K562 (cell line): ENCODE measurements around the gene GTPBP2. TPM values are rescaled to one million over a fixed set of nuclear protein-coding genes. Genes with fewer than 3 reads are reported as not detected.
A peak's percentile ranks its signal among the peaks of the same experiment; 100 is the strongest.

Source experiments
- ADNP ChIP-seq: fragments of 200-800 bp; sonication (Bioruptor generic); IDR thresholded peaks from 2 replicates; pipeline ENCODE4 v1.6.1; 2016; ENCODE audit warnings: missing genetic modification characterization, missing compliant biosample characterization
- ARID1B ChIP-seq: fragments of 450-650 bp; IDR thresholded peaks from 2 replicates; pipeline ENCODE4 v1.6.1; 2016; ENCODE audit warnings: antibody characterized with exemption, mild to moderate bottlenecking, inconsistent platforms
- BRF1 ChIP-seq: IDR thresholded peaks from 3 replicates; pipeline ENCODE4 v1.6.1; 2011; ENCODE audit warnings: borderline replicate concordance, mild to moderate bottlenecking; ENCODE audit not compliant: insufficient read length; ENCODE audit errors: extremely low read depth
- CBFB ChIP-seq: sonication (generic); formaldehyde crosslinking; IDR thresholded peaks from 2 replicates; pipeline ENCODE4 v1.4.0; 2020; ENCODE audit warnings: mild to moderate bottlenecking, missing genetic modification reagents
- CBX5 ChIP-seq: IDR thresholded peaks from 2 replicates; pipeline ENCODE4 v1.6.1; 2014; ENCODE audit warnings: low read depth, borderline replicate concordance
- DLX4 ChIP-seq: fragments of 250-450 bp; sonication (Bioruptor Pico); IDR thresholded peaks from 2 replicates; pipeline ENCODE4 v1.6.1; 2021; ENCODE audit warnings: mild to moderate bottlenecking
- ETV1 ChIP-seq: fragments of 450-650 bp; conservative IDR thresholded peaks from 2 replicates; pipeline ENCODE4 v1.6.1; 2016; ENCODE audit warnings: missing genetic modification characterization, control low read depth, low read depth, missing compliant biosample characterization
- HDAC8 ChIP-seq: fragments of 450-650 bp; IDR thresholded peaks from 2 replicates; pipeline ENCODE4 v1.6.1; 2016; ENCODE audit warnings: mild to moderate bottlenecking, missing genetic modification characterization, moderate library complexity, missing compliant biosample characterization
- IRF2 ChIP-seq: sonication (generic); formaldehyde crosslinking; IDR thresholded peaks from 2 replicates; pipeline ENCODE4 v1.8.1; 2022; ENCODE audit warnings: mild to moderate bottlenecking, missing genetic modification reagents
- KAT7 ChIP-seq: sonication (generic); formaldehyde crosslinking; IDR thresholded peaks from 2 replicates; pipeline ENCODE4 v1.8.0; 2022; ENCODE audit warnings: missing genetic modification reagents, mild to moderate bottlenecking, borderline replicate concordance
- KDM1A ChIP-seq, 2 experiments: fragments of 450-650 bp; IDR thresholded peaks; 2 replicates each; pipeline ENCODE4 v1.6.1; 2016; ENCODE audit warnings: mild to moderate bottlenecking in 2 of 2
- KLF16 ChIP-seq: IDR thresholded peaks from 2 replicates; pipeline ENCODE4 v1.6.1; 2016; ENCODE audit warnings: antibody characterized with exemption
- POLR2B ChIP-seq: fragments of 450-650 bp; IDR thresholded peaks from 2 replicates; pipeline ENCODE4 v1.6.1; 2018; ENCODE audit warnings: low read depth; ENCODE audit not compliant: partially characterized antibody
- PTBP1 ChIP-seq: fragments of 200-400 bp; formaldehyde crosslinking; IDR thresholded peaks from 2 replicates; pipeline ENCODE4 v1.6.1; 2017; ENCODE audit warnings: low read depth, low read length
- SRSF3 ChIP-seq: fragments of 200-400 bp; formaldehyde crosslinking; IDR thresholded peaks from 2 replicates; pipeline ENCODE4 v1.6.1; 2016; ENCODE audit warnings: mild to moderate bottlenecking, low read length, moderate library complexity; ENCODE audit not compliant: insufficient read depth
- TAF15 ChIP-seq: fragments of 200-400 bp; formaldehyde crosslinking; IDR thresholded peaks from 2 replicates; pipeline ENCODE4 v1.6.1; 2017; ENCODE audit warnings: mild to moderate bottlenecking, low read depth, low read length, moderate library complexity
- USF2 ChIP-seq: sonication (generic); formaldehyde crosslinking; IDR thresholded peaks from 2 replicates; pipeline ENCODE4 v1.5.0; 2020; ENCODE audit warnings: missing genetic modification reagents
- ZNF12 ChIP-seq: sonication (generic); formaldehyde crosslinking; IDR thresholded peaks from 2 replicates; pipeline ENCODE4 v1.4.0; 2020; ENCODE audit warnings: mild to moderate bottlenecking, missing genetic modification reagents
- ZNF436 ChIP-seq: fragments of 250-450, 450-650 bp; sonication (Bioruptor Pico); formaldehyde crosslinking; IDR thresholded peaks from 2 replicates; pipeline ENCODE4 v1.7.0; 2020; ENCODE audit warnings: mild to moderate bottlenecking
- ZNF444 ChIP-seq: fragments of 250-450 bp; sonication (Bioruptor Pico); IDR thresholded peaks from 2 replicates; pipeline ENCODE4 v1.4.0; 2020; ENCODE audit warnings: mild to moderate bottlenecking, moderate library complexity
- ZNF77 ChIP-seq: fragments of 250-450 bp; sonication (Bioruptor Pico); IDR thresholded peaks from 2 replicates; pipeline ENCODE4 v1.5.0; 2020
- polyA plus RNA-seq, 8 experiments: library from polyadenylated mRNA; depleted of rRNA in 4 of 8; stranded (reverse) in 5 of 8; unstranded in 3 of 8; fragments of >200 nt; fragmentation: Nextera tagmentation in 2 of 8; fragmentation: Illumina TruSeq in 1 of 8; extraction: Ambion mirVana in 2 of 8; extraction: Trizol in 1 of 8; gene quantifications; 2 replicates each; pipeline versions ENCODE4 v1.2.1 to v1.2.3, GENCODE V29; 2011 to 2014; ENCODE audit warnings: inconsistent platforms in 1 of 8, missing spikeins in 1 of 8
- total RNA-seq, 7 experiments: library from RNA; depleted of rRNA in 6 of 7; stranded (reverse); fragments of >200 nt in 6 of 7; fragmentation: Illumina TruSeq in 2 of 7; extraction: Trizol in 2 of 7; gene quantifications; 2 replicates each; pipeline versions ENCODE4 v1.2.1 to v1.2.3, GENCODE V29; 2011 to 2021; ENCODE audit warnings: low replicate concordance in 1 of 7
- TF ChIP-seq, protein P1 (sequence below): sonication (generic); formaldehyde crosslinking; IDR thresholded peaks from 2 replicates; pipeline ENCODE4 v1.8.0; 2022; ENCODE audit warnings: missing genetic modification reagents, mild to moderate bottlenecking, moderate library complexity, borderline replicate concordance
- TF ChIP-seq, protein P2 (sequence below): sonication (generic); formaldehyde crosslinking; IDR thresholded peaks from 2 replicates; pipeline ENCODE4 v1.8.1; 2023; ENCODE audit warnings: mild to moderate bottlenecking, missing genetic modification reagents

Gene GTPBP2
- total and polyA plus RNA-seq, 9 of the 15 experiments (the other 6 are each of a cell fraction or from before 2014, with no cell fraction given), result 48.4 to 196 (median 111) TPM

DNA sequence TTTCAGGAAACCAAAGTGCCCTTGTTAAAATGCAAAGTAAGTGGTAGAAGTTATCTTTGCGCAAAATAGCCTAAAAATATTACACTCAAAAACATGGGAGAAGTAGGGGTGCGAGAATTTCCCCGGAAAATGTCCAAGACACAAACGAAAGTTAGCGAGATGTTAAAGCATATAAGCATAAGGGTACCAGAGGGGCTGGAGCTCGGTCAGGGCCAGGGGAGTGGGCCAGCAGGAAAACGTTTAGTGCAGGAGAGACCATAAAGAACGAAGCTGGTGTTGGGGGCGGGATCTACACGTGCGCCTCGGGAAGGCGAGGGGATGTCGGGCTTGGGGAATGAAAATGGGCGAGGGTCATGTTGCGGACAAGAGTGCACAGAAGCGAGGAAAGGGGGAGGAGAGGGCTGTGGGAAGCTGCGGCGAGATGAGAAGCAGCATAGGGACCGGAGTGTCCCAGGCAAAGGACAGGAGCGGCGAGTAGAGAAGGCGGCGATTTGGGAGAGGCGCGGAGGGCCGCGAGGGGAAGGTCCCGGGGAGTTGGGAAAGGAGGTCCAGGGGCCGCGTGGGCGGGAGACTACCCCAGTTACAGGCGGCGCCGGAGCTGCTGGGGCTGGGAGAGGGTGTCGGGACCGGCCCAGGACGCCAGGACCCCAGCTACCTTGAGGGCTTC lies 53.8 kb downstream of the GTPBP2 start (continued):
- no peak for TF ChIP-seq DLX4 (CRISPR knock-in tag)
- peak; percentile 88; the same call in 1 of the 2 replicates for TF ChIP-seq SRSF3
- no peak for TF ChIP-seq ZNF12 (CRISPR knock-in tag)
- TF ChIP-seq HDAC8, result no peak
- no peak for TF ChIP-seq TAF15
- no peak; the same call in 1 of the 2 replicates for TF ChIP-seq ETV1 (tag)
- no peak for TF ChIP-seq CBX5
- TF ChIP-seq USF2 (CRISPR knock-in tag), result no peak
- TF ChIP-seq BRF1, result no peak
- TF ChIP-seq, protein P1, sequence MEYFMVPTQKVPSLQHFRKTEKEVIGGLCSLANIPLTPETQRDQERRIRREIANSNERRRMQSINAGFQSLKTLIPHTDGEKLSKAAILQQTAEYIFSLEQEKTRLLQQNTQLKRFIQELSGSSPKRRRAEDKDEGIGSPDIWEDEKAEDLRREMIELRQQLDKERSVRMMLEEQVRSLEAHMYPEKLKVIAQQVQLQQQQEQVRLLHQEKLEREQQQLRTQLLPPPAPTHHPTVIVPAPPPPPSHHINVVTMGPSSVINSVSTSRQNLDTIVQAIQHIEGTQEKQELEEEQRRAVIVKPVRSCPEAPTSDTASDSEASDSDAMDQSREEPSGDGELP (CRISPR knock-in tag), result no peak
- 0 out of 2 replicates have a peak, but pooled peaks have one; percentile 35 for TF ChIP-seq KAT7 (CRISPR knock-in tag)
- no peak for TF ChIP-seq ZNF77 (CRISPR knock-in tag)
- no peak for TF ChIP-seq ADNP (tag)
- TF ChIP-seq ZNF436, result no peak
- no peak for TF ChIP-seq POLR2B
- TF ChIP-seq PTBP1, result 0 out of 2 replicates have a peak, but pooled peaks have one; percentile 42
- TF ChIP-seq IRF2, result no peak
- no peak for TF ChIP-seq KDM1A (IDR thresholded peaks at IDR 0.05)
- TF ChIP-seq ARID1B, result peak; percentile 44; the same call in 1 of the 2 replicates
- TF ChIP-seq, protein P2, sequence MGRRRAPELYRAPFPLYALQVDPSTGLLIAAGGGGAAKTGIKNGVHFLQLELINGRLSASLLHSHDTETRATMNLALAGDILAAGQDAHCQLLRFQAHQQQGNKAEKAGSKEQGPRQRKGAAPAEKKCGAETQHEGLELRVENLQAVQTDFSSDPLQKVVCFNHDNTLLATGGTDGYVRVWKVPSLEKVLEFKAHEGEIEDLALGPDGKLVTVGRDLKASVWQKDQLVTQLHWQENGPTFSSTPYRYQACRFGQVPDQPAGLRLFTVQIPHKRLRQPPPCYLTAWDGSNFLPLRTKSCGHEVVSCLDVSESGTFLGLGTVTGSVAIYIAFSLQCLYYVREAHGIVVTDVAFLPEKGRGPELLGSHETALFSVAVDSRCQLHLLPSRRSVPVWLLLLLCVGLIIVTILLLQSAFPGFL (CRISPR knock-in tag), result no peak
- TF ChIP-seq KLF16, result no peak
- TF ChIP-seq CBFB (CRISPR knock-in tag), result no peak
- TF ChIP-seq ZNF444 (CRISPR knock-in tag), result no peak
